GM10248 (cell line): ENCODE data around the gene OGFR.
A peak's percentile ranks its signal among the peaks of the same experiment; 100 is the strongest.

Experiments
- CTCF ChIA-PET: fragments of 300-600 bp; sonication (Branson Sonifier 250); formaldehyde crosslinking; extraction: SDS; loops from one replicate; lab custom pipeline; 2021; ENCODE audit warnings: antibody characterized with exemption; lab: Yijun Ruan, JAX
- POLR2A ChIA-PET: fragments of 350-650 bp; sonication (Branson Sonifier 250); formaldehyde crosslinking; extraction: SDS; loops from one replicate; lab custom pipeline; 2020; ENCODE audit warnings: antibody characterized with exemption; lab: Yijun Ruan, JAX
- DNase-seq: peaks from one replicate; pipeline ENCODE4 v3.0.0; 2012; ENCODE audit errors: extremely low spot score
- TF ChIP-seq, protein P1 (sequence below): IDR thresholded peaks from 2 replicates; pipeline ENCODE4 v1.5.1; 2012; ENCODE audit warnings: mild to moderate bottlenecking, low read depth; ENCODE audit errors: extremely low read depth, missing control alignments, control extremely low read depth

OGFR gene

DNA sequence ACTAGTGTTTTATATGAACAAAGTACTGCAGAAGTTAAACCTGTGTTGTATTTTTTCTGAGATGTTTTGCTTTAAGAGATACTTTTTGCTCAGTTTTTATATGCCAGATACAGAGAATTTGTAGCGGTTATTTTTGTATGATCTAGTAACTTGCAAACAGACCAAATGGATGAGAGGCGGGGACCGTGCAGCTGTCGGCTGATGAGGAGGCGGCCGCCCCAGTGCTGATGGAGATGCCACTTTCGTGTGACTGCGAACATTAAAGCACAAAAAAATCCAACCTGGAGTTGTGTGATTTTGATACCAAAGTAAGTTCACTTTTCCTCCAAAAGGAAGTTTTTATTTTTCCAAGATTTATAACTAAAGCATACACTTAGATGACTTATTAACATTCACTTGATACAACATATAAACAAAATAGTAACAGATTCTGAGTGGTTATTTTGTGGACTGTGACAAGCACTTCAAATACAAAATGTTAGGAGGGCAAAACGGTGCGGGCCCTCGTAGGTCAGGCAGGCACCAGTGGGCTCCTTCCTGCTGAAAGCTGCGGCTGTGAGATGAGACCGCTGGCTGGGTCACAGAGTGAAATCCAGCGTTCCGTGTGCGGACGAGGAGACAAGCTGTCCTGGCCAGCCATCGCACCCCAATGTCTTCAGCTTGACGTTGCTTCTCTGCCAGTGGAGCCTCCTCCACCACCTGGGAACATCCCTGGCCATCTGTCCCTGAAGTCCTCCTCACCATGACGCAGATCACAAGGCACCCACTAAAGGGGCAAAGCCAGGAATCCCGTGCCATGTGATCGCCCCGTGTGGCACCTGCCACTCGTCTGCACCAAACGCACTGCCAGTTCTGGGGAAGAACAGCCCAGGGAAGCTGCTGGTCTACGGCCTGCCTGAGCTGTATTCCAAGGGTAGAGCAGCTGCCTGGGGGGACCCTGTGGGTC lies 4.0 kb upstream of the OGFR start:
- TF ChIP-seq, protein P1, sequence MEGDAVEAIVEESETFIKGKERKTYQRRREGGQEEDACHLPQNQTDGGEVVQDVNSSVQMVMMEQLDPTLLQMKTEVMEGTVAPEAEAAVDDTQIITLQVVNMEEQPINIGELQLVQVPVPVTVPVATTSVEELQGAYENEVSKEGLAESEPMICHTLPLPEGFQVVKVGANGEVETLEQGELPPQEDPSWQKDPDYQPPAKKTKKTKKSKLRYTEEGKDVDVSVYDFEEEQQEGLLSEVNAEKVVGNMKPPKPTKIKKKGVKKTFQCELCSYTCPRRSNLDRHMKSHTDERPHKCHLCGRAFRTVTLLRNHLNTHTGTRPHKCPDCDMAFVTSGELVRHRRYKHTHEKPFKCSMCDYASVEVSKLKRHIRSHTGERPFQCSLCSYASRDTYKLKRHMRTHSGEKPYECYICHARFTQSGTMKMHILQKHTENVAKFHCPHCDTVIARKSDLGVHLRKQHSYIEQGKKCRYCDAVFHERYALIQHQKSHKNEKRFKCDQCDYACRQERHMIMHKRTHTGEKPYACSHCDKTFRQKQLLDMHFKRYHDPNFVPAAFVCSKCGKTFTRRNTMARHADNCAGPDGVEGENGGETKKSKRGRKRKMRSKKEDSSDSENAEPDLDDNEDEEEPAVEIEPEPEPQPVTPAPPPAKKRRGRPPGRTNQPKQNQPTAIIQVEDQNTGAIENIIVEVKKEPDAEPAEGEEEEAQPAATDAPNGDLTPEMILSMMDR, result no peak
- no peak for DNase-seq
- ChIA-PET CTCF (no interaction called here), POLR2A (no interaction called here)

DNA sequence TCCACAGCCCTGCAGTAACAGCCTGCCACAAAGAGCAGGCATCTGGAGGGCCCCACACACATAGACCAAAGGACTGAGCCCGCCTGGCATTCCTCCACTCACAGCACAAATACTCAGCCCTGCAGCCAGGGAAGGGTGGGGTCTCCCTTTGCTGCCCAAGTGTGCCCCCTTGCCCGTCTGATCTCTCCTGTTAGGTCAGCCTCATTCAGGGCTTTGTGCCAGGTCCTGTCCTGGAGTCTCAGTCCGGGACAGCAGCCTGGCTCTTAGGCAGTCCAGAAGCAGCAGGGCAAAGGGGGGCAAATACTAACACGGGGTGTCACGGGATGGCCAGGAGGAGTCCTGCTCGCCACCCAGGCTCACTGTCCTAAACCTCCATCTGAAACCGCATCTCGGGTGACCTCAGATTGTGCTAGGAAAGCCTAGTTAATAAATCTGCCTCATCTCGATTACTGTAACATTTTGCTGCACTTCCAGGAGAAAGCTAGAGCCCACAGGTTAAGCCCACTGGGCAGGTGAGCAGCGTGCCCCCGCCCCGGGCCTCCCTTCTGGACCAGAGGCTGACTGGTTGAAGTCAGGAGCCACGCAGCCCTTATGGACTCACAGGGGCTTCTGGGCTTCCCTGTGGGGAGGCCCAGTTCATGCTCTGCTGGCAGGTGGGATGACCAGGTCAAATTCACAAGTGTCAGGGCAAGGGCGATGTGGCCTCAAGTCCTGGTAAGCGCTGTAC lies 3.2 kb upstream of the OGFR start:
- POLR2A ChIA-PET, result no interaction called here
- CTCF ChIA-PET, result no interaction called here
- TF ChIP-seq, protein P1, result no peak
- no peak for DNase-seq

DNA sequence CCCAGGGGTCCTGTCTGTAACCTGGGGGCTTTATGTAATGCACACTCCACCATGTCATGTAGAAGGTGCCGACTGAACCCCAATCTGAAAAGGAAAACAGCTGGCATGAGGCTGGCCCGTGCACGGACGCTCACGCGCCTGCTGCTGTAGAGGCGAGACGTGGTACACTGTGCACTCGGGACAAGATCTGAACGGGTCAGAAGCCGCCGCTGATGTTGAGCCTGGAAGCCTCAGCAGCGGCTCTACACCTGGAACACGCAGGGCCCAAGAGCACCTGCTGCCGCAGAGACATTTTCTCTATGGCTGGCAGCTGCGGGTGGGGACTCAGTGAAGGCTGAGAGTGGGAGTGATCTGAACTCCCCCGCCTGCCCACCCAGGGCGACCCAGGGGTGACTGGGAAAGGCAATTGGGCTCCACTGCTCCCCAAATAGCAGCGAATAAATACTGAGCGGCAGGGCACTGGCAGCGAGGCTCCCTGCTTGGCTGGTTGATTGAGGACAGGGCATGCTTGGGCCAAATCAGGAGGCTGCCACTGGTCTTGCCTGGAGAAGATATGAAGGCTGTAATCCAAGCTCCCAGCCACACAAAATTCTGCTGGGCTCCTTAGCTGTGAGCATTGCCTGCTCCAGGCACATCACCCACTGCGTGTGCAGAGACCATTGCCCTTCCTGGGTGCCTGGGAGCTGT lies 2.5 kb upstream of the OGFR start:
- TF ChIP-seq, protein P1, result no peak
- POLR2A ChIA-PET, result no interaction called here
- CTCF ChIA-PET, result interaction anchor here (0.9 to 1.1 kb wide), 2 partner anchors 9 to 302 kb away, joined by 3 read pairs; no protein-coding TSS in a partner anchor
- DNase-seq, result no peak

DNA sequence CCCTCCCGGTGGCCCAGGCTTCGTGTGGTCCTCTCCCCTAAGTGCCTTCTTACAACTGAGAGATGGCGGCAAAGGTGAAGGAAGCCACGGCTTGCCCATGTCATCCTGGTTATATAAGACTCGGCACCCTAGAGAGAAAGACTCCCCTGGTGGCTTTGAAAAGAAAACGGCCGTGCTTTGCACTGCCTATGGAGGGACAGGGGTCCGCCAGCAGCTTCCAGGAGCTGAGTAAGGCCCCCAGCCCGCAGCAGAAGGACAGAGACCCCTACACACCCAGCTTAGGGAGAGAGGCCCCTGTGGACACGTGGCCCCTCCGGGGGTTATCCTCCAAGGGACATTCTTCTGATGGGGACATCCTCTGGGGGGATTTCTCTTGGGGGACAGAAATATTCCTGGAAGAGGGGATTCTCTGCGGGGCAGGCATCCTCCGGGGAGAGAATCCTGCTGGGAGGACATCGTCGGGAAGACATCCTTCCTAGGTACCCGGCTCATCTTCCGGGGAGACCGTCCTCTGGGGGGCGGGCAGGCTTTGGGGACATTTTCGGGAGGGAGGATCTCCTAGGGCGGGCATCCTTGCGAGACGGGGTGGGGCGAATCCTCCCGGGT lies 511 bp upstream of the OGFR start:
- POLR2A ChIA-PET, result no interaction called here
- CTCF ChIA-PET, result interaction anchor here (1.0 to 1.5 kb wide), 2 partner anchors 31 to 304 kb away, joined by 3 to 5 read pairs; no protein-coding TSS in a partner anchor
- TF ChIP-seq, protein P1, result peak; percentile 2
- DNase-seq, result no peak

- ChIA-PET POLR2A (no interaction called here), CTCF (interaction anchor here (1.5 kb wide), 1 partner anchor 305 kb away, joined by 5 read pairs; no protein-coding TSS in a partner anchor)
- TF ChIP-seq, protein P1, result no peak
- no peak for DNase-seq
These were observed 598 bp downstream of the OGFR start for GRCh38 chr20:62805155-62805710.
